AG10803 (cell line): ENCODE measurements around the gene KCNMA1.

Experiments used
- DNase-seq: peaks from one replicate; pipeline ENCODE4 v3.0.0; 2010; ENCODE audit warnings: low read depth
- H3K4me3 ChIP-seq: 2 replicates; pipeline ENCODE4 v1.5.1; 2011; ENCODE audit warnings: mild to moderate bottlenecking, low read length, control low read depth
- CTCF ChIP-seq: conservative IDR thresholded peaks from 2 replicates; pipeline ENCODE4 v1.5.1; 2011; ENCODE audit warnings: mild to moderate bottlenecking, low read length, control low read depth, inconsistent platforms

The KCNMA1 gene

GRCh38 chr10:77533146-77533886, 104.3 kb downstream of the KCNMA1 start:
- TF ChIP-seq CTCF: no peak
- H3K4me3 ChIP-seq: no peak overlapping the region
- no peak for DNase-seq

- DNase-seq: peak; percentile 73
- H3K4me3 ChIP-seq: no peak overlapping the region
- TF ChIP-seq CTCF: no peak
Measured at GRCh38 chr10:77532068-77532467, 105.5 kb downstream of the KCNMA1 start.

- DNase-seq: peak; percentile 79
- TF ChIP-seq CTCF: no peak
- H3K4me3 ChIP-seq: peak overlapping the region; percentile 5; the same call in 1 of the 2 replicates
Measured at GRCh38 chr10:77531441-77532001, 106.1 kb downstream of the KCNMA1 start.

- DNase-seq: no peak
- TF ChIP-seq CTCF: no peak
Measured at GRCh38 chr10:77530011-77530410, 107.6 kb downstream of the KCNMA1 start.

GRCh38 chr10:77529050-77529576, 108.5 kb downstream of the KCNMA1 start:
- DNase-seq: no peak
- no peak overlapping the region for H3K4me3 ChIP-seq
- TF ChIP-seq CTCF: no peak

More at GRCh38 chr10:77530011-77530410, 107.6 kb downstream of the KCNMA1 start:
- no peak overlapping the region for H3K4me3 ChIP-seq

- no peak for TF ChIP-seq CTCF
- DNase-seq: no peak
- H3K4me3 ChIP-seq: no peak overlapping the region
Measured at GRCh38 chr10:77527839-77528238, 109.8 kb downstream of the KCNMA1 start.
